GM23338 (cell line): ENCODE results near the gene NPAS3. TPM values are rescaled to one million over a fixed set of nuclear protein-coding genes. Genes with fewer than 3 reads are reported as not detected.

Source experiments
- ATAC-seq: fragments of 200-7000 bp; cut with Tn5 transposase; 3 replicates; pipeline ENCODE4 v1.9.1; 2020
- DNase-seq: peaks from one replicate; pipeline ENCODE4 v3.0.0-alpha.2; 2015; ENCODE audit warnings: low spot score
- H2AFZ ChIP-seq: fragments of 200-600 bp; sonication (generic); 2 replicates; pipeline ENCODE4 v1.8.0; 2016; ENCODE audit warnings: antibody characterized with exemption, mild to moderate bottlenecking, moderate library complexity
- H3F3A ChIP-seq: fragments of 200-600 bp; sonication (generic); replicated peaks from 2 replicates; pipeline ENCODE4 v1.8.0; 2017; ENCODE audit warnings: antibody characterized with exemption, mixed run types, low read depth
- H3K27ac ChIP-seq: fragments of 200-600 bp; sonication (generic); 2 replicates; pipeline ENCODE4 v1.6.1; 2016; ENCODE audit warnings: low read depth
- H3K27me3 ChIP-seq: fragments of 200-600 bp; sonication (generic); 2 replicates; pipeline ENCODE4 v1.8.0; 2016; ENCODE audit warnings: mild to moderate bottlenecking, mixed run types, moderate library complexity; ENCODE audit not compliant: insufficient read depth
- H3K36me3 ChIP-seq: fragments of 200-600 bp; sonication (generic); 2 replicates; pipeline ENCODE4 v1.8.0; 2016; ENCODE audit warnings: mild to moderate bottlenecking; ENCODE audit not compliant: insufficient read depth
- H3K4me1 ChIP-seq: fragments of 200-600 bp; sonication (generic); 2 replicates; pipeline ENCODE4 v1.8.0; 2016; ENCODE audit warnings: mild to moderate bottlenecking, moderate library complexity; ENCODE audit not compliant: insufficient read depth
- H3K4me2 ChIP-seq: fragments of 200-600 bp; sonication (generic); 2 replicates; pipeline ENCODE4 v1.7.1; 2017; ENCODE audit warnings: mixed run types
- H3K4me3 ChIP-seq: fragments of 200-600 bp; sonication (generic); 2 replicates; pipeline ENCODE4 v1.6.1; 2016; ENCODE audit warnings: mixed run types
- H3K79me2 ChIP-seq: fragments of 200-600 bp; sonication (generic); replicated peaks from 2 replicates; pipeline ENCODE4 v1.8.0; 2017; ENCODE audit warnings: mild to moderate bottlenecking; ENCODE audit not compliant: insufficient read depth
- H3K9me2 ChIP-seq: fragments of 200-600 bp; sonication (generic); 2 replicates; pipeline ENCODE4 v1.8.0; 2017; ENCODE audit not compliant: insufficient read depth
- H4K20me1 ChIP-seq: fragments of 200-600 bp; sonication (generic); replicated peaks from 2 replicates; pipeline ENCODE4 v1.8.0; 2017; ENCODE audit warnings: mild to moderate bottlenecking; ENCODE audit not compliant: insufficient read depth
- H3K27ac Mint-ChIP-seq: 2 replicates; pipeline ENCODE4 v1.8.0; 2020; ENCODE audit warnings: inconsistent platforms, mild to moderate bottlenecking, moderate library complexity, mixed read lengths
- H3K27me3 Mint-ChIP-seq: 3 replicates; pipeline ENCODE4 v1.8.0; 2022; ENCODE audit warnings: low read depth, mild to moderate bottlenecking, moderate library complexity, mixed read lengths, inconsistent platforms; ENCODE audit not compliant: insufficient read depth, poor library complexity
- H3K36me3 Mint-ChIP-seq: 3 replicates; pipeline ENCODE4 v1.8.0; 2021; ENCODE audit warnings: low read depth, mild to moderate bottlenecking, inconsistent platforms, moderate library complexity, mixed read lengths
- H3K4me1 Mint-ChIP-seq: 3 replicates; pipeline ENCODE4 v1.8.0; 2020; ENCODE audit warnings: mild to moderate bottlenecking, inconsistent platforms, mixed read lengths
- H3K4me3 Mint-ChIP-seq: 3 replicates; pipeline ENCODE4 v1.8.0; 2021; ENCODE audit warnings: moderate library complexity, mild to moderate bottlenecking, inconsistent platforms, mixed read lengths
- H3K9me3 Mint-ChIP-seq: 3 replicates; pipeline ENCODE4 v1.8.0; 2020; ENCODE audit warnings: moderate library complexity, mild to moderate bottlenecking, inconsistent platforms, mixed read lengths
- CREB1 ChIP-seq: fragments of 250-450 bp; sonication (Bioruptor Pico); IDR thresholded peaks from 2 replicates; pipeline ENCODE4 v1.5.0; 2020; ENCODE audit warnings: low read depth, mild to moderate bottlenecking, moderate library complexity
- EZH2 ChIP-seq: fragments of 200-600 bp; sonication (generic); IDR thresholded peaks from one replicate; pipeline ENCODE4 v1.8.0; 2017; ENCODE audit warnings: antibody characterized with exemption, mild to moderate bottlenecking, low read depth; ENCODE audit not compliant: unreplicated experiment
- EZH2phosphoT487 ChIP-seq: fragments of 200-600 bp; sonication (generic); IDR thresholded peaks from one replicate; pipeline ENCODE4 v1.8.1; 2018; ENCODE audit warnings: antibody characterized with exemption; ENCODE audit not compliant: unreplicated experiment
- JUNB ChIP-seq: IDR thresholded peaks from one replicate; pipeline ENCODE4 v1.6.1; 2016; ENCODE audit warnings: antibody characterized with exemption; ENCODE audit not compliant: unreplicated experiment
- NANOG ChIP-seq: IDR thresholded peaks from 2 replicates; pipeline ENCODE4 v1.6.1; 2016; ENCODE audit warnings: antibody characterized with exemption, borderline replicate concordance
- POLR2AphosphoS5 ChIP-seq: IDR thresholded peaks from 2 replicates; pipeline ENCODE4 v1.6.1; 2016; ENCODE audit warnings: antibody characterized with exemption, low read depth
- STAT1 ChIP-seq: IDR thresholded peaks from one replicate; pipeline ENCODE4 v1.6.1; 2016; ENCODE audit warnings: antibody characterized with exemption; ENCODE audit not compliant: unreplicated experiment
- ZNF114 ChIP-seq: fragments of 250-450 bp; sonication (Bioruptor Pico); IDR thresholded peaks from 2 replicates; pipeline ENCODE4 v1.5.0; 2020; ENCODE audit warnings: mild to moderate bottlenecking, moderate library complexity
- ZNF331 ChIP-seq: fragments of 250-450 bp; sonication (Bioruptor Pico); IDR thresholded peaks from 2 replicates; pipeline ENCODE4 v1.5.0; 2020; ENCODE audit warnings: low read depth, mild to moderate bottlenecking, moderate library complexity
- polyA plus RNA-seq: library from polyadenylated mRNA; unstranded; fragments of >200 nt; fragmentation: Nextera tagmentation; extraction: Ambion mirVana; gene quantifications from 2 replicates; pipeline ENCODE4 v1.2.1, GENCODE V29; 2016
- total RNA-seq: library from RNA; depleted of rRNA; stranded (reverse); fragments of >200 nt; shearing (Covaris generic); gene quantifications from 2 replicates; pipeline ENCODE4 v1.2.3, GENCODE V29; 2014
- TF ChIP-seq, protein P1 (sequence below): IDR thresholded peaks from 2 replicates; pipeline ENCODE4 v1.6.1; 2016; ENCODE audit warnings: antibody characterized with exemption
- TF ChIP-seq, protein P2 (sequence below): fragments of 250-450 bp; sonication (Bioruptor Pico); IDR thresholded peaks from 2 replicates; pipeline ENCODE4 v1.5.0; 2020; ENCODE audit warnings: mild to moderate bottlenecking, moderate library complexity
- TF ChIP-seq, protein P3 (sequence below), 2 experiments: fragments of 200-600 bp in 1 of 2; sonication (generic) in 1 of 2; conservative IDR thresholded peaks; 2 replicates each; pipeline versions ENCODE4 v1.5.1 to v1.6.1; 2016 to 2017; ENCODE audit warnings: antibody characterized with exemption in 2 of 2, low read depth in 2 of 2, mild to moderate bottlenecking in 2 of 2, moderate library complexity in 1 of 2
- TF ChIP-seq, protein P4 (sequence below): IDR thresholded peaks from one replicate; pipeline ENCODE4 v1.6.1; 2018; ENCODE audit warnings: antibody characterized with exemption; ENCODE audit not compliant: unreplicated experiment

The NPAS3 gene
- total and polyA plus RNA-seq, 2 experiments from 2014 or later: 0.17 to 0.19 TPM

DNA sequence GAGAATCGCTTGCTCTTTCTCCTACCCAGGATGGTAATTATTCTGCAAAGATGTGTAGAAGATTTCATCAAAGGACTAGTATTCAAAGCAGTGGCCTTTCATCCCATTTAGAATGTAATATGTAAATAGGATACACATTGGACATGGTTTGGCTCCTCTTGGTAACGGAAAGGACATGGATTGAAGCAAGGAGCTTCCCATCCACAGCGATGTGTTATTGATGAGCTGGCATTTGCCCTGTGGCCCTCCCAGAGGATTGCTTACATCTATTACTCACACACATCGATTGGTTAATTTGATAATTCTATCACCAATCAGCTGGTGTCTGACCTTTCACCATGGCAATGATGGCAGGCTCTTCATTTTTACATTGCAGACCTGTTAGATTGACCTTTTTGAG lies 553.8 kb downstream of the NPAS3 start:
- peaks cover 18% of the 10 kb centered on the region; the same call in 2 of the 3 replicates for H3K9me3 Mint-ChIP-seq
- Histone ChIP-seq H3F3A (no peaks in the 10 kb centered on the region), H3K9me2 (no peaks in the 10 kb centered on the region), H3K4me2 (no peak overlapping the region), H3K36me3 (no peaks in the 10 kb centered on the region), H3K27ac (no peak overlapping the region), H3K4me1 (0 out of 2 replicates have a peak, but pooled peaks cover 3% of the 10 kb centered on the region), H4K20me1 (no peaks in the 10 kb centered on the region), H3K79me2 (no peaks in the 10 kb centered on the region), H3K27me3 (no peaks in the 10 kb centered on the region), H2AFZ (no peak overlapping the region), H3K4me3 (no peak overlapping the region)
- H3K4me1 Mint-ChIP-seq: peaks cover 14% of the 10 kb centered on the region
- H3K27ac Mint-ChIP-seq: no peak overlapping the region
- ATAC-seq (no peak), DNase-seq (no peak)
- H3K36me3 Mint-ChIP-seq: peaks cover 3% of the 10 kb centered on the region; the same call in 1 of the 3 replicates
- no peak overlapping the region for H3K4me3 Mint-ChIP-seq
- peaks cover 3% of the 10 kb centered on the region for H3K27me3 Mint-ChIP-seq
- TF ChIP-seq ZNF114 (CRISPR knock-in tag) (no peak), STAT1 (no peak), CREB1 (CRISPR knock-in tag) (no peak), EZH2 (no peak), ZNF331 (no peak), NANOG (no peak), POLR2AphosphoS5 (no peak), JUNB (no peak), EZH2phosphoT487 (no peak)
- TF ChIP-seq, protein P1, sequence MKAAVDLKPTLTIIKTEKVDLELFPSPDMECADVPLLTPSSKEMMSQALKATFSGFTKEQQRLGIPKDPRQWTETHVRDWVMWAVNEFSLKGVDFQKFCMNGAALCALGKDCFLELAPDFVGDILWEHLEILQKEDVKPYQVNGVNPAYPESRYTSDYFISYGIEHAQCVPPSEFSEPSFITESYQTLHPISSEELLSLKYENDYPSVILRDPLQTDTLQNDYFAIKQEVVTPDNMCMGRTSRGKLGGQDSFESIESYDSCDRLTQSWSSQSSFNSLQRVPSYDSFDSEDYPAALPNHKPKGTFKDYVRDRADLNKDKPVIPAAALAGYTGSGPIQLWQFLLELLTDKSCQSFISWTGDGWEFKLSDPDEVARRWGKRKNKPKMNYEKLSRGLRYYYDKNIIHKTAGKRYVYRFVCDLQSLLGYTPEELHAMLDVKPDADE: no peak
- TF ChIP-seq, protein P2, sequence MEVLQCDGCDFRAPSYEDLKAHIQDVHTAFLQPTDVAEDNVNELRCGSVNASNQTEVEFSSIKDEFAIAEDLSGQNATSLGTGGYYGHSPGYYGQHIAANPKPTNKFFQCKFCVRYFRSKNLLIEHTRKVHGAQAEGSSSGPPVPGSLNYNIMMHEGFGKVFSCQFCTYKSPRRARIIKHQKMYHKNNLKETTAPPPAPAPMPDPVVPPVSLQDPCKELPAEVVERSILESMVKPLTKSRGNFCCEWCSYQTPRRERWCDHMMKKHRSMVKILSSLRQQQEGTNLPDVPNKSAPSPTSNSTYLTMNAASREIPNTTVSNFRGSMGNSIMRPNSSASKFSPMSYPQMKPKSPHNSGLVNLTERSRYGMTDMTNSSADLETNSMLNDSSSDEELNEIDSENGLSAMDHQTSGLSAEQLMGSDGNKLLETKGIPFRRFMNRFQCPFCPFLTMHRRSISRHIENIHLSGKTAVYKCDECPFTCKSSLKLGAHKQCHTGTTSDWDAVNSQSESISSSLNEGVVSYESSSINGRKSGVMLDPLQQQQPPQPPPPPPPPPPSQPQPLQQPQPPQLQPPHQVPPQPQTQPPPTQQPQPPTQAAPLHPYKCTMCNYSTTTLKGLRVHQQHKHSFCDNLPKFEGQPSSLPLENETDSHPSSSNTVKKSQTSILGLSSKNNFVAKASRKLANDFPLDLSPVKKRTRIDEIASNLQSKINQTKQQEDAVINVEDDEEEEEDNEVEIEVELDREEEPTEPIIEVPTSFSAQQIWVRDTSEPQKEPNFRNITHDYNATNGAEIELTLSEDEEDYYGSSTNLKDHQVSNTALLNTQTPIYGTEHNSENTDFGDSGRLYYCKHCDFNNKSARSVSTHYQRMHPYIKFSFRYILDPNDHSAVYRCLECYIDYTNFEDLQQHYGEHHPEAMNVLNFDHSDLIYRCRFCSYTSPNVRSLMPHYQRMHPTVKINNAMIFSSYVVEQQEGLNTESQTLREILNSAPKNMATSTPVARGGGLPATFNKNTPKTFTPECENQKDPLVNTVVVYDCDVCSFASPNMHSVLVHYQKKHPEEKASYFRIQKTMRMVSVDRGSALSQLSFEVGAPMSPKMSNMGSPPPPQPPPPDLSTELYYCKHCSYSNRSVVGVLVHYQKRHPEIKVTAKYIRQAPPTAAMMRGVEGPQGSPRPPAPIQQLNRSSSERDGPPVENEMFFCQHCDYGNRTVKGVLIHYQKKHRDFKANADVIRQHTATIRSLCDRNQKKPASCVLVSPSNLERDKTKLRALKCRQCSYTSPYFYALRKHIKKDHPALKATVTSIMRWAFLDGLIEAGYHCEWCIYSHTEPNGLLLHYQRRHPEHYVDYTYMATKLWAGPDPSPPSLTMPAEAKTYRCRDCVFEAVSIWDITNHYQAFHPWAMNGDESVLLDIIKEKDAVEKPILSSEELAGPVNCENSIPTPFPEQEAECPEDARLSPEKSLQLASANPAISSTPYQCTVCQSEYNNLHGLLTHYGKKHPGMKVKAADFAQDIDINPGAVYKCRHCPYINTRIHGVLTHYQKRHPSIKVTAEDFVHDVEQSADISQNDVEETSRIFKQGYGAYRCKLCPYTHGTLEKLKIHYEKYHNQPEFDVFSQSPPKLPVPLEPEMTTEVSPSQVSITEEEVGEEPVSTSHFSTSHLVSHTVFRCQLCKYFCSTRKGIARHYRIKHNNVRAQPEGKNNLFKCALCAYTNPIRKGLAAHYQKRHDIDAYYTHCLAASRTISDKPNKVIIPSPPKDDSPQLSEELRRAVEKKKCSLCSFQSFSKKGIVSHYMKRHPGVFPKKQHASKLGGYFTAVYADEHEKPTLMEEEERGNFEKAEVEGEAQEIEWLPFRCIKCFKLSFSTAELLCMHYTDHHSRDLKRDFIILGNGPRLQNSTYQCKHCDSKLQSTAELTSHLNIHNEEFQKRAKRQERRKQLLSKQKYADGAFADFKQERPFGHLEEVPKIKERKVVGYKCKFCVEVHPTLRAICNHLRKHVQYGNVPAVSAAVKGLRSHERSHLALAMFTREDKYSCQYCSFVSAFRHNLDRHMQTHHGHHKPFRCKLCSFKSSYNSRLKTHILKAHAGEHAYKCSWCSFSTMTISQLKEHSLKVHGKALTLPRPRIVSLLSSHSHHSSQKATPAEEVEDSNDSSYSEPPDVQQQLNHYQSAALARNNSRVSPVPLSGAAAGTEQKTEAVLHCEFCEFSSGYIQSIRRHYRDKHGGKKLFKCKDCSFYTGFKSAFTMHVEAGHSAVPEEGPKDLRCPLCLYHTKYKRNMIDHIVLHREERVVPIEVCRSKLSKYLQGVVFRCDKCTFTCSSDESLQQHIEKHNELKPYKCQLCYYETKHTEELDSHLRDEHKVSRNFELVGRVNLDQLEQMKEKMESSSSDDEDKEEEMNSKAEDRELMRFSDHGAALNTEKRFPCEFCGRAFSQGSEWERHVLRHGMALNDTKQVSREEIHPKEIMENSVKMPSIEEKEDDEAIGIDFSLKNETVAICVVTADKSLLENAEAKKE (CRISPR knock-in tag): no peak
- TF ChIP-seq, protein P3, sequence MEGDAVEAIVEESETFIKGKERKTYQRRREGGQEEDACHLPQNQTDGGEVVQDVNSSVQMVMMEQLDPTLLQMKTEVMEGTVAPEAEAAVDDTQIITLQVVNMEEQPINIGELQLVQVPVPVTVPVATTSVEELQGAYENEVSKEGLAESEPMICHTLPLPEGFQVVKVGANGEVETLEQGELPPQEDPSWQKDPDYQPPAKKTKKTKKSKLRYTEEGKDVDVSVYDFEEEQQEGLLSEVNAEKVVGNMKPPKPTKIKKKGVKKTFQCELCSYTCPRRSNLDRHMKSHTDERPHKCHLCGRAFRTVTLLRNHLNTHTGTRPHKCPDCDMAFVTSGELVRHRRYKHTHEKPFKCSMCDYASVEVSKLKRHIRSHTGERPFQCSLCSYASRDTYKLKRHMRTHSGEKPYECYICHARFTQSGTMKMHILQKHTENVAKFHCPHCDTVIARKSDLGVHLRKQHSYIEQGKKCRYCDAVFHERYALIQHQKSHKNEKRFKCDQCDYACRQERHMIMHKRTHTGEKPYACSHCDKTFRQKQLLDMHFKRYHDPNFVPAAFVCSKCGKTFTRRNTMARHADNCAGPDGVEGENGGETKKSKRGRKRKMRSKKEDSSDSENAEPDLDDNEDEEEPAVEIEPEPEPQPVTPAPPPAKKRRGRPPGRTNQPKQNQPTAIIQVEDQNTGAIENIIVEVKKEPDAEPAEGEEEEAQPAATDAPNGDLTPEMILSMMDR (conservative IDR thresholded peaks at IDR 0.05; ENCODE audit: low read depth in 2 of 2): no peak
- TF ChIP-seq, protein P4, sequence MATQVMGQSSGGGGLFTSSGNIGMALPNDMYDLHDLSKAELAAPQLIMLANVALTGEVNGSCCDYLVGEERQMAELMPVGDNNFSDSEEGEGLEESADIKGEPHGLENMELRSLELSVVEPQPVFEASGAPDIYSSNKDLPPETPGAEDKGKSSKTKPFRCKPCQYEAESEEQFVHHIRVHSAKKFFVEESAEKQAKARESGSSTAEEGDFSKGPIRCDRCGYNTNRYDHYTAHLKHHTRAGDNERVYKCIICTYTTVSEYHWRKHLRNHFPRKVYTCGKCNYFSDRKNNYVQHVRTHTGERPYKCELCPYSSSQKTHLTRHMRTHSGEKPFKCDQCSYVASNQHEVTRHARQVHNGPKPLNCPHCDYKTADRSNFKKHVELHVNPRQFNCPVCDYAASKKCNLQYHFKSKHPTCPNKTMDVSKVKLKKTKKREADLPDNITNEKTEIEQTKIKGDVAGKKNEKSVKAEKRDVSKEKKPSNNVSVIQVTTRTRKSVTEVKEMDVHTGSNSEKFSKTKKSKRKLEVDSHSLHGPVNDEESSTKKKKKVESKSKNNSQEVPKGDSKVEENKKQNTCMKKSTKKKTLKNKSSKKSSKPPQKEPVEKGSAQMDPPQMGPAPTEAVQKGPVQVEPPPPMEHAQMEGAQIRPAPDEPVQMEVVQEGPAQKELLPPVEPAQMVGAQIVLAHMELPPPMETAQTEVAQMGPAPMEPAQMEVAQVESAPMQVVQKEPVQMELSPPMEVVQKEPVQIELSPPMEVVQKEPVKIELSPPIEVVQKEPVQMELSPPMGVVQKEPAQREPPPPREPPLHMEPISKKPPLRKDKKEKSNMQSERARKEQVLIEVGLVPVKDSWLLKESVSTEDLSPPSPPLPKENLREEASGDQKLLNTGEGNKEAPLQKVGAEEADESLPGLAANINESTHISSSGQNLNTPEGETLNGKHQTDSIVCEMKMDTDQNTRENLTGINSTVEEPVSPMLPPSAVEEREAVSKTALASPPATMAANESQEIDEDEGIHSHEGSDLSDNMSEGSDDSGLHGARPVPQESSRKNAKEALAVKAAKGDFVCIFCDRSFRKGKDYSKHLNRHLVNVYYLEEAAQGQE: no peak
